Measurements from ENCODE around the gene MYH16. TPM values are rescaled to one million over a fixed set of nuclear protein-coding genes. Genes with fewer than 3 reads are reported as not detected.

MYH16 gene
- total and polyA plus RNA-seq, 2 experiments from 2014 or later = not detected

DNA sequence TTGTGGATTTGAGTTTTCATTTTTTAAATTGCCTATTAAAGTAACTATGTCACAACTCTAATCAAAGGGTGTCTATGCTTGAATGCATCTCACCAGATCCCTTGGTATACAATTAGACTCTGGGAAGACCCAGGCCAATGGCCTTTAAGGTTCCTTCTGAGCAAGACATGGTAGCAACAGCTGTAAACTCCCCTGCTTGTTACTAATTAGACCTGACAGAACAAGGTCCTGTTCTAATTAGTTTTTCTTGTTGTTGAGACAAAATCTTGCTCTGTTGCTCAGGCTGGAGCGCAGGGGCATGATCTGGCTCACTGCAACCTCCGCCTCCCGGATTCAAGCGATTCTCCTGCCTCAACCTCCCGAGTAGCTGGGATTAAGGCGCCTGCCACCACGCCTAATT lies 2.9 kb downstream of the MYH16 start:
- Histone ChIP-seq H3K27me3 (ENCODE audit: insufficient read depth) (no peaks in the 10 kb centered on the region), H3K79me2 (replicated peaks; ENCODE audit: insufficient read depth) (no peaks in the 10 kb centered on the region), H2AFZ (no peak overlapping the region), H4K20me1 (replicated peaks; ENCODE audit: insufficient read depth) (no peaks in the 10 kb centered on the region), H3K36me3 (ENCODE audit: insufficient read depth) (no peaks in the 10 kb centered on the region), H3F3A (replicated peaks; ENCODE audit: low read depth) (no peaks in the 10 kb centered on the region), H3K4me3 (no peak overlapping the region), H3K27ac (ENCODE audit: low read depth) (no peak overlapping the region), H3K4me2 (no peak overlapping the region), H3K9me2 (ENCODE audit: insufficient read depth) (no peaks in the 10 kb centered on the region), H3K4me1 (ENCODE audit: insufficient read depth) (no peaks in the 10 kb centered on the region)
- Mint-ChIP-seq H3K4me1 (no peaks in the 10 kb centered on the region), H3K9me3 (no peaks in the 10 kb centered on the region), H3K27ac (no peak overlapping the region), H3K27me3 (ENCODE audit: insufficient read depth, low read depth, poor library complexity) (peaks cover 9% of the 10 kb centered on the region), H3K36me3 (ENCODE audit: low read depth) (no peaks in the 10 kb centered on the region), H3K4me3 (no peak overlapping the region)
- no peak for DNase-seq (ENCODE audit: low spot score)
- TF ChIP-seq ZNF331 (CRISPR knock-in tag; IDR thresholded peaks at IDR 0.05; ENCODE audit: low read depth) = no peak
- no peak for TF ChIP-seq POLR2AphosphoS5 (IDR thresholded peaks at IDR 0.05; ENCODE audit: low read depth)
- no peak for TF ChIP-seq CREB1 (CRISPR knock-in tag; IDR thresholded peaks at IDR 0.05; ENCODE audit: low read depth)
- TF ChIP-seq NANOG (IDR thresholded peaks at IDR 0.05; ENCODE audit: borderline replicate concordance) = no peak
- TF ChIP-seq STAT1 (IDR thresholded peaks at IDR 0.05; ENCODE audit: unreplicated experiment) = no peak
- TF ChIP-seq EZH2 (IDR thresholded peaks at IDR 0.05; ENCODE audit: low read depth, unreplicated experiment) = no peak
- TF ChIP-seq, protein P1, sequence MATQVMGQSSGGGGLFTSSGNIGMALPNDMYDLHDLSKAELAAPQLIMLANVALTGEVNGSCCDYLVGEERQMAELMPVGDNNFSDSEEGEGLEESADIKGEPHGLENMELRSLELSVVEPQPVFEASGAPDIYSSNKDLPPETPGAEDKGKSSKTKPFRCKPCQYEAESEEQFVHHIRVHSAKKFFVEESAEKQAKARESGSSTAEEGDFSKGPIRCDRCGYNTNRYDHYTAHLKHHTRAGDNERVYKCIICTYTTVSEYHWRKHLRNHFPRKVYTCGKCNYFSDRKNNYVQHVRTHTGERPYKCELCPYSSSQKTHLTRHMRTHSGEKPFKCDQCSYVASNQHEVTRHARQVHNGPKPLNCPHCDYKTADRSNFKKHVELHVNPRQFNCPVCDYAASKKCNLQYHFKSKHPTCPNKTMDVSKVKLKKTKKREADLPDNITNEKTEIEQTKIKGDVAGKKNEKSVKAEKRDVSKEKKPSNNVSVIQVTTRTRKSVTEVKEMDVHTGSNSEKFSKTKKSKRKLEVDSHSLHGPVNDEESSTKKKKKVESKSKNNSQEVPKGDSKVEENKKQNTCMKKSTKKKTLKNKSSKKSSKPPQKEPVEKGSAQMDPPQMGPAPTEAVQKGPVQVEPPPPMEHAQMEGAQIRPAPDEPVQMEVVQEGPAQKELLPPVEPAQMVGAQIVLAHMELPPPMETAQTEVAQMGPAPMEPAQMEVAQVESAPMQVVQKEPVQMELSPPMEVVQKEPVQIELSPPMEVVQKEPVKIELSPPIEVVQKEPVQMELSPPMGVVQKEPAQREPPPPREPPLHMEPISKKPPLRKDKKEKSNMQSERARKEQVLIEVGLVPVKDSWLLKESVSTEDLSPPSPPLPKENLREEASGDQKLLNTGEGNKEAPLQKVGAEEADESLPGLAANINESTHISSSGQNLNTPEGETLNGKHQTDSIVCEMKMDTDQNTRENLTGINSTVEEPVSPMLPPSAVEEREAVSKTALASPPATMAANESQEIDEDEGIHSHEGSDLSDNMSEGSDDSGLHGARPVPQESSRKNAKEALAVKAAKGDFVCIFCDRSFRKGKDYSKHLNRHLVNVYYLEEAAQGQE (IDR thresholded peaks at IDR 0.05; ENCODE audit: unreplicated experiment) = no peak
- TF ChIP-seq ZNF114 (CRISPR knock-in tag; IDR thresholded peaks at IDR 0.05) = no peak
- TF ChIP-seq, protein P2, sequence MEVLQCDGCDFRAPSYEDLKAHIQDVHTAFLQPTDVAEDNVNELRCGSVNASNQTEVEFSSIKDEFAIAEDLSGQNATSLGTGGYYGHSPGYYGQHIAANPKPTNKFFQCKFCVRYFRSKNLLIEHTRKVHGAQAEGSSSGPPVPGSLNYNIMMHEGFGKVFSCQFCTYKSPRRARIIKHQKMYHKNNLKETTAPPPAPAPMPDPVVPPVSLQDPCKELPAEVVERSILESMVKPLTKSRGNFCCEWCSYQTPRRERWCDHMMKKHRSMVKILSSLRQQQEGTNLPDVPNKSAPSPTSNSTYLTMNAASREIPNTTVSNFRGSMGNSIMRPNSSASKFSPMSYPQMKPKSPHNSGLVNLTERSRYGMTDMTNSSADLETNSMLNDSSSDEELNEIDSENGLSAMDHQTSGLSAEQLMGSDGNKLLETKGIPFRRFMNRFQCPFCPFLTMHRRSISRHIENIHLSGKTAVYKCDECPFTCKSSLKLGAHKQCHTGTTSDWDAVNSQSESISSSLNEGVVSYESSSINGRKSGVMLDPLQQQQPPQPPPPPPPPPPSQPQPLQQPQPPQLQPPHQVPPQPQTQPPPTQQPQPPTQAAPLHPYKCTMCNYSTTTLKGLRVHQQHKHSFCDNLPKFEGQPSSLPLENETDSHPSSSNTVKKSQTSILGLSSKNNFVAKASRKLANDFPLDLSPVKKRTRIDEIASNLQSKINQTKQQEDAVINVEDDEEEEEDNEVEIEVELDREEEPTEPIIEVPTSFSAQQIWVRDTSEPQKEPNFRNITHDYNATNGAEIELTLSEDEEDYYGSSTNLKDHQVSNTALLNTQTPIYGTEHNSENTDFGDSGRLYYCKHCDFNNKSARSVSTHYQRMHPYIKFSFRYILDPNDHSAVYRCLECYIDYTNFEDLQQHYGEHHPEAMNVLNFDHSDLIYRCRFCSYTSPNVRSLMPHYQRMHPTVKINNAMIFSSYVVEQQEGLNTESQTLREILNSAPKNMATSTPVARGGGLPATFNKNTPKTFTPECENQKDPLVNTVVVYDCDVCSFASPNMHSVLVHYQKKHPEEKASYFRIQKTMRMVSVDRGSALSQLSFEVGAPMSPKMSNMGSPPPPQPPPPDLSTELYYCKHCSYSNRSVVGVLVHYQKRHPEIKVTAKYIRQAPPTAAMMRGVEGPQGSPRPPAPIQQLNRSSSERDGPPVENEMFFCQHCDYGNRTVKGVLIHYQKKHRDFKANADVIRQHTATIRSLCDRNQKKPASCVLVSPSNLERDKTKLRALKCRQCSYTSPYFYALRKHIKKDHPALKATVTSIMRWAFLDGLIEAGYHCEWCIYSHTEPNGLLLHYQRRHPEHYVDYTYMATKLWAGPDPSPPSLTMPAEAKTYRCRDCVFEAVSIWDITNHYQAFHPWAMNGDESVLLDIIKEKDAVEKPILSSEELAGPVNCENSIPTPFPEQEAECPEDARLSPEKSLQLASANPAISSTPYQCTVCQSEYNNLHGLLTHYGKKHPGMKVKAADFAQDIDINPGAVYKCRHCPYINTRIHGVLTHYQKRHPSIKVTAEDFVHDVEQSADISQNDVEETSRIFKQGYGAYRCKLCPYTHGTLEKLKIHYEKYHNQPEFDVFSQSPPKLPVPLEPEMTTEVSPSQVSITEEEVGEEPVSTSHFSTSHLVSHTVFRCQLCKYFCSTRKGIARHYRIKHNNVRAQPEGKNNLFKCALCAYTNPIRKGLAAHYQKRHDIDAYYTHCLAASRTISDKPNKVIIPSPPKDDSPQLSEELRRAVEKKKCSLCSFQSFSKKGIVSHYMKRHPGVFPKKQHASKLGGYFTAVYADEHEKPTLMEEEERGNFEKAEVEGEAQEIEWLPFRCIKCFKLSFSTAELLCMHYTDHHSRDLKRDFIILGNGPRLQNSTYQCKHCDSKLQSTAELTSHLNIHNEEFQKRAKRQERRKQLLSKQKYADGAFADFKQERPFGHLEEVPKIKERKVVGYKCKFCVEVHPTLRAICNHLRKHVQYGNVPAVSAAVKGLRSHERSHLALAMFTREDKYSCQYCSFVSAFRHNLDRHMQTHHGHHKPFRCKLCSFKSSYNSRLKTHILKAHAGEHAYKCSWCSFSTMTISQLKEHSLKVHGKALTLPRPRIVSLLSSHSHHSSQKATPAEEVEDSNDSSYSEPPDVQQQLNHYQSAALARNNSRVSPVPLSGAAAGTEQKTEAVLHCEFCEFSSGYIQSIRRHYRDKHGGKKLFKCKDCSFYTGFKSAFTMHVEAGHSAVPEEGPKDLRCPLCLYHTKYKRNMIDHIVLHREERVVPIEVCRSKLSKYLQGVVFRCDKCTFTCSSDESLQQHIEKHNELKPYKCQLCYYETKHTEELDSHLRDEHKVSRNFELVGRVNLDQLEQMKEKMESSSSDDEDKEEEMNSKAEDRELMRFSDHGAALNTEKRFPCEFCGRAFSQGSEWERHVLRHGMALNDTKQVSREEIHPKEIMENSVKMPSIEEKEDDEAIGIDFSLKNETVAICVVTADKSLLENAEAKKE (CRISPR knock-in tag; IDR thresholded peaks at IDR 0.05) = no peak
- TF ChIP-seq JUNB (IDR thresholded peaks at IDR 0.05; ENCODE audit: unreplicated experiment) = no peak
- TF ChIP-seq, protein P3, sequence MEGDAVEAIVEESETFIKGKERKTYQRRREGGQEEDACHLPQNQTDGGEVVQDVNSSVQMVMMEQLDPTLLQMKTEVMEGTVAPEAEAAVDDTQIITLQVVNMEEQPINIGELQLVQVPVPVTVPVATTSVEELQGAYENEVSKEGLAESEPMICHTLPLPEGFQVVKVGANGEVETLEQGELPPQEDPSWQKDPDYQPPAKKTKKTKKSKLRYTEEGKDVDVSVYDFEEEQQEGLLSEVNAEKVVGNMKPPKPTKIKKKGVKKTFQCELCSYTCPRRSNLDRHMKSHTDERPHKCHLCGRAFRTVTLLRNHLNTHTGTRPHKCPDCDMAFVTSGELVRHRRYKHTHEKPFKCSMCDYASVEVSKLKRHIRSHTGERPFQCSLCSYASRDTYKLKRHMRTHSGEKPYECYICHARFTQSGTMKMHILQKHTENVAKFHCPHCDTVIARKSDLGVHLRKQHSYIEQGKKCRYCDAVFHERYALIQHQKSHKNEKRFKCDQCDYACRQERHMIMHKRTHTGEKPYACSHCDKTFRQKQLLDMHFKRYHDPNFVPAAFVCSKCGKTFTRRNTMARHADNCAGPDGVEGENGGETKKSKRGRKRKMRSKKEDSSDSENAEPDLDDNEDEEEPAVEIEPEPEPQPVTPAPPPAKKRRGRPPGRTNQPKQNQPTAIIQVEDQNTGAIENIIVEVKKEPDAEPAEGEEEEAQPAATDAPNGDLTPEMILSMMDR (conservative IDR thresholded peaks at IDR 0.05; ENCODE audit: low read depth in 2 of 2) = no peak
- TF ChIP-seq EZH2phosphoT487 (IDR thresholded peaks at IDR 0.05; ENCODE audit: unreplicated experiment) = no peak
- no peak for ATAC-seq
